K562 (cell line): ENCODE data around the gene NUP210. TPM values are rescaled to one million over a fixed set of nuclear protein-coding genes. Genes with fewer than 3 reads are reported as not detected.

ENCODE experiments used
- CCAR2 ChIP-seq: fragments of 200-400 bp; formaldehyde crosslinking; IDR thresholded peaks from 2 replicates; pipeline ENCODE4 v1.6.1; 2017; ENCODE audit warnings: mild to moderate bottlenecking, low read depth, low read length
- CXXC5 ChIP-seq: fragments of 250-450 bp; sonication (Bioruptor Pico); IDR thresholded peaks from 2 replicates; pipeline ENCODE4 v1.8.0; 2022; ENCODE audit warnings: inconsistent platforms, mild to moderate bottlenecking, moderate library complexity
- HMGN3 ChIP-seq: IDR thresholded peaks from 2 replicates; pipeline ENCODE4 v1.6.1; 2011; ENCODE audit warnings: borderline replicate concordance, low read depth, mild to moderate bottlenecking, mixed read lengths, low read length; ENCODE audit not compliant: insufficient read length; ENCODE audit errors: extremely low read depth
- ILK ChIP-seq: fragments of 450-650 bp; IDR thresholded peaks from 2 replicates; pipeline ENCODE4 v1.6.1; 2016; ENCODE audit warnings: missing genetic modification characterization, low read depth, mild to moderate bottlenecking, missing compliant biosample characterization, moderate library complexity, borderline replicate concordance
- KAT2B ChIP-seq: IDR thresholded peaks from one replicate; pipeline ENCODE4 v1.6.1; 2012; ENCODE audit warnings: low read depth, mild to moderate bottlenecking, control low read depth, inconsistent platforms, low read length, moderate library complexity
- L3MBTL2 ChIP-seq: fragments of 450-650 bp; IDR thresholded peaks from 2 replicates; pipeline ENCODE4 v1.6.1; 2016; ENCODE audit warnings: mild to moderate bottlenecking, moderate library complexity
- NFRKB ChIP-seq: fragments of 450-650 bp; IDR thresholded peaks from 2 replicates; pipeline ENCODE4 v1.6.1; 2016; ENCODE audit warnings: low read depth
- POLR2AphosphoS5 ChIP-seq: IDR thresholded peaks from 2 replicates; pipeline ENCODE4 v1.6.1; 2011; ENCODE audit warnings: mild to moderate bottlenecking, low read depth, low read length, moderate library complexity; ENCODE audit not compliant: control insufficient read depth, insufficient read depth
- PTBP1 ChIP-seq: fragments of 200-400 bp; formaldehyde crosslinking; IDR thresholded peaks from 2 replicates; pipeline ENCODE4 v1.6.1; 2017; ENCODE audit warnings: low read depth, low read length
- XRCC3 ChIP-seq: fragments of 450-650 bp; IDR thresholded peaks from 2 replicates; pipeline ENCODE4 v1.6.1; 2017; ENCODE audit warnings: mild to moderate bottlenecking, moderate library complexity
- ZNF134 ChIP-seq: fragments of 250-450 bp; sonication (Bioruptor Pico); conservative IDR thresholded peaks from 2 replicates; pipeline ENCODE4 v1.4.0; 2020
- ZNF311 ChIP-seq: fragments of 250-450 bp; sonication (Bioruptor Pico); IDR thresholded peaks from 2 replicates; pipeline ENCODE4 v1.4.0; 2020; ENCODE audit warnings: mild to moderate bottlenecking, moderate library complexity
- ZNF347 ChIP-seq: fragments of 450-650 bp; formaldehyde crosslinking; IDR thresholded peaks from 2 replicates; pipeline ENCODE4 v1.4.0; 2020; ENCODE audit warnings: low read depth, mild to moderate bottlenecking, moderate library complexity
- polyA plus RNA-seq, 8 experiments: library from polyadenylated mRNA; depleted of rRNA in 4 of 8; stranded (reverse) in 5 of 8; unstranded in 3 of 8; fragments of >200 nt; fragmentation: Nextera tagmentation in 2 of 8; fragmentation: Illumina TruSeq in 1 of 8; extraction: Ambion mirVana in 2 of 8; extraction: Trizol in 1 of 8; gene quantifications; 2 replicates each; pipeline versions ENCODE4 v1.2.1 to v1.2.3, GENCODE V29; 2011 to 2014; ENCODE audit warnings: inconsistent platforms in 1 of 8, missing spikeins in 1 of 8
- total RNA-seq, 7 experiments: library from RNA; depleted of rRNA in 6 of 7; stranded (reverse); fragments of >200 nt in 6 of 7; fragmentation: Illumina TruSeq in 2 of 7; extraction: Trizol in 2 of 7; gene quantifications; 2 replicates each; pipeline versions ENCODE4 v1.2.1 to v1.2.3, GENCODE V29; 2011 to 2021; ENCODE audit warnings: low replicate concordance in 1 of 7
- TF ChIP-seq, protein P1 (sequence below): sonication (generic); formaldehyde crosslinking; IDR thresholded peaks from 2 replicates; pipeline ENCODE4 v1.9.0; 2022; ENCODE audit warnings: mild to moderate bottlenecking, missing genetic modification reagents
- TF ChIP-seq, protein P2 (sequence below): IDR thresholded peaks from 2 replicates; pipeline ENCODE4 v1.6.1; 2011; ENCODE audit not compliant: insufficient read length; ENCODE audit errors: extremely low read depth
- TF ChIP-seq, protein P3 (sequence below), 3 experiments: IDR thresholded peaks in 2 of 3; conservative IDR thresholded peaks in 1 of 3; 2 replicates each; pipeline ENCODE4 v1.5.1; 2011 to 2012; ENCODE audit warnings: low read length in 3 of 3, mild to moderate bottlenecking in 3 of 3, control low read depth in 2 of 3, improper control_type of control experiment in 1 of 3, inconsistent platforms in 1 of 3, low read depth in 1 of 3, mixed read lengths in 1 of 3, moderate library complexity in 1 of 3; ENCODE audit not compliant: insufficient read depth in 2 of 3
- TF ChIP-seq, protein P4 (sequence below): fragments of 450-650 bp; IDR thresholded peaks from 2 replicates; pipeline ENCODE4 v1.6.1; 2017; ENCODE audit warnings: antibody characterized with exemption, mild to moderate bottlenecking

Gene NUP210
- total and polyA plus RNA-seq, 9 of the 15 experiments (the other 6 are each of a cell fraction or from before 2014, with no cell fraction given), result 1.2 to 138 (median 44.0) TPM

GRCh38 chr3:13282986-13283876, 136.9 kb downstream of the NUP210 start (continued):
- TF ChIP-seq L3MBTL2 (no peak; the same call in 1 of the 2 replicates), KAT2B (no peak), POLR2AphosphoS5 (no peak), ZNF311 (CRISPR knock-in tag) (no peak), XRCC3 (no peak), PTBP1 (no peak), ILK (tag) (no peak), CCAR2 (no peak), HMGN3 (no peak), ZNF347 (CRISPR knock-in tag) (no peak), ZNF134 (CRISPR knock-in tag) (no peak), CXXC5 (peak; percentile 74), NFRKB (no peak)
- TF ChIP-seq, protein P1, sequence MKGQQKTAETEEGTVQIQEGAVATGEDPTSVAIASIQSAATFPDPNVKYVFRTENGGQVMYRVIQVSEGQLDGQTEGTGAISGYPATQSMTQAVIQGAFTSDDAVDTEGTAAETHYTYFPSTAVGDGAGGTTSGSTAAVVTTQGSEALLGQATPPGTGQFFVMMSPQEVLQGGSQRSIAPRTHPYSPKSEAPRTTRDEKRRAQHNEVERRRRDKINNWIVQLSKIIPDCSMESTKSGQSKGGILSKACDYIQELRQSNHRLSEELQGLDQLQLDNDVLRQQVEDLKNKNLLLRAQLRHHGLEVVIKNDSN (CRISPR knock-in tag), result no peak
- TF ChIP-seq, protein P2, sequence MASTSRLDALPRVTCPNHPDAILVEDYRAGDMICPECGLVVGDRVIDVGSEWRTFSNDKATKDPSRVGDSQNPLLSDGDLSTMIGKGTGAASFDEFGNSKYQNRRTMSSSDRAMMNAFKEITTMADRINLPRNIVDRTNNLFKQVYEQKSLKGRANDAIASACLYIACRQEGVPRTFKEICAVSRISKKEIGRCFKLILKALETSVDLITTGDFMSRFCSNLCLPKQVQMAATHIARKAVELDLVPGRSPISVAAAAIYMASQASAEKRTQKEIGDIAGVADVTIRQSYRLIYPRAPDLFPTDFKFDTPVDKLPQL, result no peak
- TF ChIP-seq, protein P3, sequence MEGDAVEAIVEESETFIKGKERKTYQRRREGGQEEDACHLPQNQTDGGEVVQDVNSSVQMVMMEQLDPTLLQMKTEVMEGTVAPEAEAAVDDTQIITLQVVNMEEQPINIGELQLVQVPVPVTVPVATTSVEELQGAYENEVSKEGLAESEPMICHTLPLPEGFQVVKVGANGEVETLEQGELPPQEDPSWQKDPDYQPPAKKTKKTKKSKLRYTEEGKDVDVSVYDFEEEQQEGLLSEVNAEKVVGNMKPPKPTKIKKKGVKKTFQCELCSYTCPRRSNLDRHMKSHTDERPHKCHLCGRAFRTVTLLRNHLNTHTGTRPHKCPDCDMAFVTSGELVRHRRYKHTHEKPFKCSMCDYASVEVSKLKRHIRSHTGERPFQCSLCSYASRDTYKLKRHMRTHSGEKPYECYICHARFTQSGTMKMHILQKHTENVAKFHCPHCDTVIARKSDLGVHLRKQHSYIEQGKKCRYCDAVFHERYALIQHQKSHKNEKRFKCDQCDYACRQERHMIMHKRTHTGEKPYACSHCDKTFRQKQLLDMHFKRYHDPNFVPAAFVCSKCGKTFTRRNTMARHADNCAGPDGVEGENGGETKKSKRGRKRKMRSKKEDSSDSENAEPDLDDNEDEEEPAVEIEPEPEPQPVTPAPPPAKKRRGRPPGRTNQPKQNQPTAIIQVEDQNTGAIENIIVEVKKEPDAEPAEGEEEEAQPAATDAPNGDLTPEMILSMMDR (IDR thresholded peaks at IDR 0.05 in 2 of 3, conservative IDR thresholded peaks at IDR 0.05 in 1 of 3; ENCODE audit: insufficient read depth in 2 of 3, low read depth in 1 of 3, low read length in 3 of 3), result peak; percentile 62 to 76 (median 67)
- TF ChIP-seq, protein P4, sequence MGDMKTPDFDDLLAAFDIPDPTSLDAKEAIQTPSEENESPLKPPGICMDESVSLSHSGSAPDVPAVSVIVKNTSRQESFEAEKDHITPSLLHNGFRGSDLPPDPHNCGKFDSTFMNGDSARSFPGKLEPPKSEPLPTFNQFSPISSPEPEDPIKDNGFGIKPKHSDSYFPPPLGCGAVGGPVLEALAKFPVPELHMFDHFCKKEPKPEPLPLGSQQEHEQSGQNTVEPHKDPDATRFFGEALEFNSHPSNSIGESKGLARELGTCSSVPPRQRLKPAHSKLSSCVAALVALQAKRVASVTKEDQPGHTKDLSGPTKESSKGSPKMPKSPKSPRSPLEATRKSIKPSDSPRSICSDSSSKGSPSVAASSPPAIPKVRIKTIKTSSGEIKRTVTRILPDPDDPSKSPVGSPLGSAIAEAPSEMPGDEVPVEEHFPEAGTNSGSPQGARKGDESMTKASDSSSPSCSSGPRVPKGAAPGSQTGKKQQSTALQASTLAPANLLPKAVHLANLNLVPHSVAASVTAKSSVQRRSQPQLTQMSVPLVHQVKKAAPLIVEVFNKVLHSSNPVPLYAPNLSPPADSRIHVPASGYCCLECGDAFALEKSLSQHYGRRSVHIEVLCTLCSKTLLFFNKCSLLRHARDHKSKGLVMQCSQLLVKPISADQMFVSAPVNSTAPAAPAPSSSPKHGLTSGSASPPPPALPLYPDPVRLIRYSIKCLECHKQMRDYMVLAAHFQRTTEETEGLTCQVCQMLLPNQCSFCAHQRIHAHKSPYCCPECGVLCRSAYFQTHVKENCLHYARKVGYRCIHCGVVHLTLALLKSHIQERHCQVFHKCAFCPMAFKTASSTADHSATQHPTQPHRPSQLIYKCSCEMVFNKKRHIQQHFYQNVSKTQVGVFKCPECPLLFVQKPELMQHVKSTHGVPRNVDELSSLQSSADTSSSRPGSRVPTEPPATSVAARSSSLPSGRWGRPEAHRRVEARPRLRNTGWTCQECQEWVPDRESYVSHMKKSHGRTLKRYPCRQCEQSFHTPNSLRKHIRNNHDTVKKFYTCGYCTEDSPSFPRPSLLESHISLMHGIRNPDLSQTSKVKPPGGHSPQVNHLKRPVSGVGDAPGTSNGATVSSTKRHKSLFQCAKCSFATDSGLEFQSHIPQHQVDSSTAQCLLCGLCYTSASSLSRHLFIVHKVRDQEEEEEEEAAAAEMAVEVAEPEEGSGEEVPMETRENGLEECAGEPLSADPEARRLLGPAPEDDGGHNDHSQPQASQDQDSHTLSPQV, result no peak
